CD14-positive monocyte (primary cell): ENCODE results near the gene ZBP1. TPM values are rescaled to one million over a fixed set of nuclear protein-coding genes. Genes with fewer than 3 reads are reported as not detected.

Experiments used
- DNase-seq, 3 donors: peaks; one replicate each; pipeline ENCODE4 v3.0.0-alpha.2; 2011 to 2022
- H2AFZ ChIP-seq: 2 replicates; pipeline ENCODE4 v1.6.0; 2012; ENCODE audit warnings: mild to moderate bottlenecking, low read depth, low read length, inconsistent platforms; ENCODE audit not compliant: insufficient read depth, poor library complexity, severe bottlenecking
- H3K27ac ChIP-seq, 2 donors: 1 replicate in 1 of 2; 2 replicates in 1 of 2; pipeline ENCODE4 v1.5.1; 2012 to 2013; ENCODE audit warnings: low read length in 2 of 2, control low read depth in 1 of 2, inconsistent platforms in 1 of 2, low read depth in 1 of 2, mild to moderate bottlenecking in 1 of 2
- H3K27me3 ChIP-seq, 2 donors: one replicate each; pipeline versions ENCODE4 v1.6.0 to v1.6.1; 2011 to 2013; ENCODE audit warnings: low read length in 2 of 2; ENCODE audit not compliant: control insufficient read depth in 2 of 2, insufficient read depth in 2 of 2
- H3K36me3 ChIP-seq, 2 donors: replicated peaks in 1 of 2; 1 replicate in 1 of 2; 2 replicates in 1 of 2; pipeline versions ENCODE4 v1.5.1 to v1.6.1; 2012 to 2013; ENCODE audit warnings: low read length in 2 of 2, control low read depth in 1 of 2, inconsistent platforms in 1 of 2, mild to moderate bottlenecking in 1 of 2; ENCODE audit not compliant: insufficient read depth in 2 of 2, control insufficient read depth in 1 of 2
- H3K4me1 ChIP-seq, 2 donors: 1 replicate in 1 of 2; 2 replicates in 1 of 2; pipeline versions ENCODE4 v1.5.1 to v1.6.1; 2012 to 2013; ENCODE audit warnings: low read length in 2 of 2, control low read depth in 1 of 2, inconsistent platforms in 1 of 2, mild to moderate bottlenecking in 1 of 2, moderate library complexity in 1 of 2; ENCODE audit not compliant: insufficient read depth in 2 of 2, control insufficient read depth in 1 of 2
- H3K4me2 ChIP-seq: replicated peaks from 2 replicates; pipeline ENCODE3; 2012; ENCODE audit warnings: low read length, moderate library complexity, mild to moderate bottlenecking; ENCODE audit not compliant: poor library complexity, severe bottlenecking; ENCODE audit errors: extremely low read depth
- H3K4me3 ChIP-seq, 3 experiments: fragments of 200-600 bp in 1 of 3; sonication (generic) in 1 of 3; replicated peaks in 1 of 3; 1 replicate in 2 of 3; 2 replicates in 1 of 3; pipeline ENCODE4 v1.5.1; 2011 to 2013; ENCODE audit warnings: low read length in 3 of 3, mild to moderate bottlenecking in 3 of 3, control low read depth in 2 of 3, low read depth in 2 of 3, inconsistent platforms in 1 of 3, moderate library complexity in 1 of 3
- H3K79me2 ChIP-seq: 2 replicates; pipeline ENCODE4 v1.6.0; 2012; ENCODE audit warnings: mild to moderate bottlenecking, control low read depth, inconsistent platforms, low read length, moderate library complexity; ENCODE audit not compliant: insufficient read depth
- H3K9ac ChIP-seq: 2 replicates; pipeline ENCODE4 v1.6.0; 2017; ENCODE audit warnings: low read length, mild to moderate bottlenecking; ENCODE audit not compliant: insufficient read depth, poor library complexity, severe bottlenecking
- H3K9me3 ChIP-seq, 2 donors: replicated peaks in 1 of 2; 1 replicate in 1 of 2; 2 replicates in 1 of 2; pipeline versions ENCODE4 v1.5.1 to v1.6.1; 2012 to 2013; ENCODE audit warnings: low read length in 2 of 2, control low read depth in 1 of 2; ENCODE audit not compliant: control insufficient read depth in 1 of 2, insufficient read depth in 1 of 2
- H4K20me1 ChIP-seq: 2 replicates; pipeline ENCODE4 v1.6.0; 2012; ENCODE audit warnings: mild to moderate bottlenecking, low read length, control low read depth, moderate library complexity; ENCODE audit not compliant: insufficient read depth
- H3K27ac Mint-ChIP-seq, 7 donors: one replicate each; pipeline ENCODE4 v1.8.0; 2020; ENCODE audit warnings: mild to moderate bottlenecking in 7 of 7, mixed read lengths in 7 of 7, moderate library complexity in 6 of 7, inconsistent platforms in 2 of 7
- H3K27me3 Mint-ChIP-seq, 3 donors: one replicate each; pipeline ENCODE4 v1.8.0; 2021 to 2022; ENCODE audit warnings: low read depth in 3 of 3, mild to moderate bottlenecking in 3 of 3, mixed read lengths in 3 of 3, moderate library complexity in 3 of 3, inconsistent platforms in 1 of 3
- H3K36me3 Mint-ChIP-seq, 2 donors: one replicate each; pipeline ENCODE4 v1.8.0; 2020; ENCODE audit warnings: mixed read lengths in 2 of 2, inconsistent platforms in 1 of 2, mild to moderate bottlenecking in 1 of 2
- H3K4me1 Mint-ChIP-seq: one replicate; pipeline ENCODE4 v1.8.0; 2020; ENCODE audit warnings: mild to moderate bottlenecking, mixed read lengths
- H3K4me3 Mint-ChIP-seq, 2 donors: one replicate each; pipeline ENCODE4 v1.8.0; 2020; ENCODE audit warnings: mild to moderate bottlenecking in 2 of 2, mixed read lengths in 2 of 2, moderate library complexity in 1 of 2
- H3K9me3 Mint-ChIP-seq, 7 donors: one replicate each; pipeline ENCODE4 v1.8.0; 2020 to 2022; ENCODE audit warnings: mixed read lengths in 7 of 7, mild to moderate bottlenecking in 6 of 7, moderate library complexity in 6 of 7, inconsistent platforms in 2 of 7
- CTCF ChIP-seq: fragments of 200-600 bp; IDR thresholded peaks from one replicate; pipeline ENCODE4 v1.8.0; 2022; ENCODE audit warnings: antibody characterized with exemption, mild to moderate bottlenecking
- WGBS: methylation state at CpG from one replicate; pipeline ENCODE4 v1.1.5; 2013; ENCODE audit warnings: missing lambda C conversion rate; ENCODE audit not compliant: insufficient coverage; 5-methylcytosine and 5-hydroxymethylcytosine counted together
- intact Hi-C, 2 donors: fragments of 100-400 bp; cut with micrococcal nuclease; formaldehyde crosslinking; loops; one replicate each; pipeline versions ENCODE4 v1.15.0 to v1.15.1; 2023
- polyA plus RNA-seq, 3 donors: library from polyadenylated mRNA; depleted of rRNA in 1 of 3; unstranded in 2 of 3; stranded (reverse) in 1 of 3; fragments of 300-500 nt in 2 of 3; fragments of >200 nt in 1 of 3; fragmentation: Illumina TruSeq in 2 of 3; gene quantifications; 1 replicate in 2 of 3; 2 replicates in 1 of 3; pipeline ENCODE4 v1.2.3, GENCODE V29; 2012 to 2021

The ZBP1 gene
- polyA plus RNA-seq, 3 donors, result 2.8 to 25.9 (median 3.0) TPM

GRCh38 chr20:57653910-57654309 is 33.7 kb upstream of the ZBP1 start:
- Mint-ChIP-seq H3K27me3 (peaks cover 5 to 11% (median 8%) of the 10 kb centered on the region in 3 donors), H3K36me3 (no peaks in the 10 kb centered on the region), H3K9me3 (no peaks in the 10 kb centered on the region), H3K4me1 (peaks cover 3% of the 10 kb centered on the region), H3K27ac (no peak overlapping the region), H3K4me3 (no peak overlapping the region)
- Histone ChIP-seq H3K4me3 (no peak overlapping the region), H3K27me3 (no peaks in the 10 kb centered on the region), H3K9me3 (no peaks in the 10 kb centered on the region), H3K27ac (no peak overlapping the region), H3K4me1 (no peaks in the 10 kb centered on the region), H3K9ac (no peak overlapping the region), H2AFZ (no peak overlapping the region), H3K36me3 (no peaks in the 10 kb centered on the region), H3K79me2 (no peaks in the 10 kb centered on the region), H3K4me2 (no peak overlapping the region), H4K20me1 (no peaks in the 10 kb centered on the region)
- intact Hi-C loops, result loop anchor here in 1 of 2 donors (5.0 to 10.0 kb wide), 2 partner anchors 57 to 521 kb away; no protein-coding TSS in a partner anchor
- DNase-seq, result no peak
- WGBS, result 81% methylated on average over 2 of the region's 5 CpGs
- no peak for TF ChIP-seq CTCF

GRCh38 chr20:57653546-57653900 is 33.3 kb upstream of the ZBP1 start:
- 92% methylated on average over 8 of the region's 8 CpGs for WGBS
- Mint-ChIP-seq H3K27ac (no peak overlapping the region), H3K4me3 (no peak overlapping the region), H3K9me3 (peaks cover 0 to under 1% (median 0%) of the 10 kb centered on the region in 7 donors), H3K4me1 (peaks cover 3% of the 10 kb centered on the region), H3K27me3 (peaks cover 5 to 11% (median 8%) of the 10 kb centered on the region in 3 donors), H3K36me3 (no peaks in the 10 kb centered on the region)
- Histone ChIP-seq H3K4me1 (no peaks in the 10 kb centered on the region), H3K79me2 (no peaks in the 10 kb centered on the region), H3K9ac (no peak overlapping the region), H3K36me3 (no peaks in the 10 kb centered on the region), H3K4me3 (no peak overlapping the region), H3K9me3 (no peaks in the 10 kb centered on the region), H4K20me1 (no peaks in the 10 kb centered on the region), H2AFZ (no peak overlapping the region), H3K27ac (no peak overlapping the region), H3K4me2 (no peak overlapping the region), H3K27me3 (no peaks in the 10 kb centered on the region)
- intact Hi-C loops, result loop anchor here in 1 of 2 donors (5.0 to 10.0 kb wide), 2 partner anchors 56 to 521 kb away; no protein-coding TSS in a partner anchor
- no peak for TF ChIP-seq CTCF
- DNase-seq, result no peak
